Activated B cell treated with CpG ODN at 0.5 μM for 24 hours (primary cell): ENCODE data around the gene WNT7B. TPM values are rescaled to one million over a fixed set of nuclear protein-coding genes. Genes with fewer than 3 reads are reported as not detected.

ENCODE experiments used
- ATAC-seq: fragments of 200-7000 bp; cut with Tn5 transposase; one replicate; pipeline ENCODE4 v1.10.0; 2021; ENCODE audit warnings: low read depth, mild to moderate bottlenecking, moderate library complexity
- CTCF ChIA-PET: fragments of 350-600 bp; sonication (Branson Sonifier 250); formaldehyde crosslinking; loops from one replicate; lab custom pipeline; 2021; ENCODE audit warnings: antibody characterized with exemption; lab: Charles Lee
- POLR2A ChIA-PET: fragments of 350-600 bp; sonication (Branson Sonifier 250); formaldehyde crosslinking; loops from one replicate; lab custom pipeline; 2021; ENCODE audit warnings: antibody characterized with exemption; lab: Charles Lee
- DNase-seq: peaks from one replicate; pipeline ENCODE4 v3.0.0; 2022
- H3K27ac Mint-ChIP-seq: one replicate; pipeline ENCODE4 v1.8.0; 2020; ENCODE audit warnings: mixed read lengths
- H3K27me3 Mint-ChIP-seq: one replicate; pipeline ENCODE4 v1.8.0; 2021; ENCODE audit warnings: mixed read lengths
- H3K36me3 Mint-ChIP-seq: one replicate; pipeline ENCODE4 v1.8.0; 2021; ENCODE audit warnings: low read depth, mixed read lengths
- H3K4me1 Mint-ChIP-seq: one replicate; pipeline ENCODE4 v1.8.0; 2021; ENCODE audit warnings: mixed read lengths
- H3K4me3 Mint-ChIP-seq: one replicate; pipeline ENCODE4 v1.8.0; 2020; ENCODE audit warnings: mild to moderate bottlenecking, mixed read lengths
- H3K9me3 Mint-ChIP-seq: one replicate; pipeline ENCODE4 v1.8.0; 2020; ENCODE audit warnings: mixed read lengths
- CTCF ChIP-seq: fragments of 200-600 bp; IDR thresholded peaks from one replicate; pipeline ENCODE4 v1.8.0; 2022; ENCODE audit warnings: antibody characterized with exemption, mild to moderate bottlenecking
- intact Hi-C: fragments of 100-400 bp; cut with micrococcal nuclease; formaldehyde crosslinking; loops from one replicate; pipeline ENCODE4 v1.15.1; 2024
- total RNA-seq: library from RNA; stranded (reverse); gene quantifications from 2 replicates; pipeline ENCODE4 v1.2.3, GENCODE V29; 2022

WNT7B gene
- total RNA-seq, 1 donor from 2014 or later = not detected

GRCh38 chr22:45969414-45969799, 7.6 kb downstream of the WNT7B start:
- Mint-ChIP-seq H3K9me3 (no peaks in the 10 kb centered on the region), H3K4me3 (no peak overlapping the region), H3K27ac (no peak overlapping the region), H3K36me3 (no peaks in the 10 kb centered on the region), H3K4me1 (peaks cover 8% of the 10 kb centered on the region), H3K27me3 (peaks cover 47% of the 10 kb centered on the region)
- ChIA-PET POLR2A (interaction anchor here (0.6 kb wide), 1 partner anchor 153 kb away, joined by 3 read pairs; no protein-coding TSS in a partner anchor), CTCF (interaction anchor here (0.8 kb wide), 1 partner anchor 106 kb away, joined by 3 read pairs; no protein-coding TSS in a partner anchor)
- no peak for TF ChIP-seq CTCF
- ATAC-seq (no peak), DNase-seq (no peak)
- intact Hi-C loops = no loop called here

DNA sequence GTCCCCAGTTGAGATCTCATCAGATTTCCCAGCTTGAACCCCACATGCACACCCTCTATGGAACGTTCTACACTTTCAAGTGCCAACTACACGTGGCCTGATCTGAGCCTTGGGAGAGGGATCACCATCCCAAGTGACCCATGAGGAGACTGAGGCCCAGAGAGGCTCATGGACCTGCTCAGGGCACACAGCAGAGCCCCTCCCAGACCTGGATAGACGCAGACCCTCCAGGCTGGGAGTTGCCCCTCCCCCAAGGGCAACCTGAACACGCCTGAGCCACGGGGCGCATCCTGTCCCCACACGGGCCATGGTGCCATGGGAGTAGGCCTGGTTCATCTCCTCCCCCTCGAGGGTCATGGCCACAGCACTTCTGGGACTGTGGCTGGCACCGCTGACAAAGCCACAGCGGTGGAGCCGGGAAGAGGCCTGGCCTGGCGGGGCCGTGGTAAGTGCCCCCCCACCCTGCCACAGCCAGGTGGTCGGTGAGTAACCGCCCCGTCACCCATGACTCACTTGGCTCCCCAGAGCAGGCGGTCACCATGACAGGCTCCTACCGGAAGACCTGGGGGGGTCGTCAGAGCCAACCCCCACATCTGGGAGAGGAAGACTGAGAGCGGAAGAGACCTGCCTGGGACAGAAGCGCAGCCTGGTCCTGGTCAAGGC, 8.1 kb downstream of the WNT7B start:
- Mint-ChIP-seq H3K4me1 (peaks cover 6% of the 10 kb centered on the region), H3K27ac (no peak overlapping the region), H3K36me3 (no peaks in the 10 kb centered on the region), H3K9me3 (no peaks in the 10 kb centered on the region), H3K27me3 (peaks cover 42% of the 10 kb centered on the region), H3K4me3 (no peak overlapping the region)
- POLR2A ChIA-PET = interaction anchor here (0.6 kb wide), 1 partner anchor 152 kb away, joined by 3 read pairs; no protein-coding TSS in a partner anchor
- no peak for ATAC-seq
- CTCF ChIA-PET = interaction anchor here (0.8 kb wide), 1 partner anchor 105 kb away, joined by 3 read pairs; no protein-coding TSS in a partner anchor
- no peak for TF ChIP-seq CTCF
- no peak for DNase-seq
- intact Hi-C loops = no loop called here

DNA sequence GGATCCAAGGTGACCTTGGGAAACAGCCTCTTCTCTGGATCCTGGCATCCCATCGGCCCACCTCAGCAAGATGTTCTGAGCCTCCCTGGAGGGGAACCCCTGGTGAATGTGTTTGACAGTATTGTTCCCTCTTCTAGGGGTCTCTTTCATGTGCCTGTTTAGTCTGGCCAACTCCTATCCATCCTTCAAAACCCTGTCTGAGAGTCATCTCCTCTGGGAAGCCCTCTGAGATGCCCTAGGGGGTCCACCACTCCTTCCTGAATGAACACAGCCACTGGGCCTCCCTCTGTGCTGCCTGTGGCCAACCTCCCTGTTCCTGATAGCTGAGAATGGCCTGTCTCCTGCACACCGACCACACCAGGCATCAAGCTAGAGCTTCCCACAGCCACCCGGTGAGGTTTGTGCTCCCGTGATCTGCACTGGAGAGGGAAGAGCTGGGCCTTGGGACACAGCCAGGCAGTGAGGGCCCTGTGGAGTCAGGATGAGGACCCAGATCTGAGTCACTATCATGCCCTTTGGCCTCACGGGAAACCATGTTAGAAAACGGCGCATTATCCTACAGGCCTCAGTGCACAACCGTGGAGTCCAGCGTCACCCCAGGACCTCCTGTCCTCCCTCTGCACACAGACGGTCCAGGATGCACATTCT, 8.8 kb downstream of the WNT7B start:
- peaks cover 6% of the 10 kb centered on the region for H3K4me1 Mint-ChIP-seq
- H3K4me3 Mint-ChIP-seq = no peak overlapping the region
- H3K27ac Mint-ChIP-seq = no peak overlapping the region
- ChIA-PET POLR2A (no interaction called here), CTCF (no interaction called here)
- no peaks in the 10 kb centered on the region for H3K36me3 Mint-ChIP-seq
- no peak for DNase-seq
- no peak for TF ChIP-seq CTCF
- peaks cover 39% of the 10 kb centered on the region for H3K27me3 Mint-ChIP-seq
- no peak for ATAC-seq
- intact Hi-C loops = no loop called here
- H3K9me3 Mint-ChIP-seq = no peaks in the 10 kb centered on the region

DNA sequence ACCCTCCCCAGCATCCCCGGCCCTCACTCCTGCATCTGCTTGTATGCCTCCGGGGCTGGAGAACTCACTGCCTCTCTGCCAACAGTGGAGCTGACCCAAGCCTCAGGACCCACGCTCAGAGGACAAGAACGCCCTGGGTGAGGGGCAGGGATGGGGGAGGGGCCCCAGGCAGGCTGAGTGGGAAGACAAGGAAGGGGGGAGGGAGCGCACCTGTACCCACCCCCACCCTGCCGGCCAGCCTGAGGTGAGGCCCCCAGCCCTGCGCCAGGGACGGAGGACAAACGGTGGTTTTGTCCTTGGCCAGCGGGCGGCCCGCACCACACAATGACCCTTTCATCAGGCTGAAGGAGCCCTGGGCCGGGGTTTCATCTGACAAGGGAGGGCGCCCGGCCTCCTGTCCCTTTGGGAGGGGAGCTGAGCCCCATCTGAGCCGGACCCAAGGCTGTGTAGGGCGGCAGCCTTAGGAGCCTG, 10.0 kb downstream of the WNT7B start:
- H3K4me1 Mint-ChIP-seq = peaks cover 6% of the 10 kb centered on the region
- peaks cover 34% of the 10 kb centered on the region for H3K27me3 Mint-ChIP-seq
- TF ChIP-seq CTCF = no peak
- ATAC-seq = no peak
- POLR2A ChIA-PET = no interaction called here
- intact Hi-C loops = no loop called here
- no peaks in the 10 kb centered on the region for H3K36me3 Mint-ChIP-seq
- no peak for DNase-seq
- CTCF ChIA-PET = no interaction called here
- H3K4me3 Mint-ChIP-seq = no peak overlapping the region
- H3K9me3 Mint-ChIP-seq = no peaks in the 10 kb centered on the region
- H3K27ac Mint-ChIP-seq = no peak overlapping the region

- Mint-ChIP-seq H3K27me3 (peaks cover 34% of the 10 kb centered on the region), H3K9me3 (no peaks in the 10 kb centered on the region), H3K36me3 (no peaks in the 10 kb centered on the region), H3K4me3 (no peak overlapping the region), H3K4me1 (peaks cover 6% of the 10 kb centered on the region), H3K27ac (no peak overlapping the region)
- intact Hi-C loops = no loop called here
- no peak for DNase-seq
- ChIA-PET CTCF (no interaction called here), POLR2A (no interaction called here)
- TF ChIP-seq CTCF = no peak
- ATAC-seq = no peak
Measured at GRCh38 chr22:45966320-45966894, 10.6 kb downstream of the WNT7B start.
